ENCODE data around the gene APC.

GRCh38 chr5:112755703-112756102, 18.0 kb downstream of the APC start:
- TF ChIP-seq, protein P1, sequence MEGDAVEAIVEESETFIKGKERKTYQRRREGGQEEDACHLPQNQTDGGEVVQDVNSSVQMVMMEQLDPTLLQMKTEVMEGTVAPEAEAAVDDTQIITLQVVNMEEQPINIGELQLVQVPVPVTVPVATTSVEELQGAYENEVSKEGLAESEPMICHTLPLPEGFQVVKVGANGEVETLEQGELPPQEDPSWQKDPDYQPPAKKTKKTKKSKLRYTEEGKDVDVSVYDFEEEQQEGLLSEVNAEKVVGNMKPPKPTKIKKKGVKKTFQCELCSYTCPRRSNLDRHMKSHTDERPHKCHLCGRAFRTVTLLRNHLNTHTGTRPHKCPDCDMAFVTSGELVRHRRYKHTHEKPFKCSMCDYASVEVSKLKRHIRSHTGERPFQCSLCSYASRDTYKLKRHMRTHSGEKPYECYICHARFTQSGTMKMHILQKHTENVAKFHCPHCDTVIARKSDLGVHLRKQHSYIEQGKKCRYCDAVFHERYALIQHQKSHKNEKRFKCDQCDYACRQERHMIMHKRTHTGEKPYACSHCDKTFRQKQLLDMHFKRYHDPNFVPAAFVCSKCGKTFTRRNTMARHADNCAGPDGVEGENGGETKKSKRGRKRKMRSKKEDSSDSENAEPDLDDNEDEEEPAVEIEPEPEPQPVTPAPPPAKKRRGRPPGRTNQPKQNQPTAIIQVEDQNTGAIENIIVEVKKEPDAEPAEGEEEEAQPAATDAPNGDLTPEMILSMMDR (IDR thresholded peaks at IDR 0.05): no peak
- TF ChIP-seq POLR2AphosphoS5 (IDR thresholded peaks at IDR 0.05) (no peak), POLR2A (IDR thresholded peaks at IDR 0.05) (no peak)
